Measurements from ENCODE around the gene UROC1.

- TF ChIP-seq EGR1 (IDR thresholded peaks at IDR 0.05) (no peak), FOXM1 (IDR thresholded peaks at IDR 0.05; ENCODE audit: borderline replicate concordance, low read depth) (no peak), CEBPB (IDR thresholded peaks at IDR 0.05) (no peak), MAX (IDR thresholded peaks at IDR 0.05) (no peak)
Measured at GRCh38 chr3:126433496-126434263, 83.9 kb downstream of the UROC1 start.

All from Ishikawa (cell line).